Caki2 (cell line): ENCODE data around the gene SSR1. TPM values are rescaled to one million over a fixed set of nuclear protein-coding genes. Genes with fewer than 3 reads are reported as not detected.
"Not testable (repeated sequence)": the region's sequence is repeated elsewhere in the genome, so short reads cannot be mapped to it uniquely, and the experiment has no call there.

Source experiments
- DNase-seq: peaks from one replicate; pipeline ENCODE4 v3.0.0-alpha.2; 2015; ENCODE audit warnings: low read depth
- in situ Hi-C: cut with HindIII; loops from 2 replicates; pipeline ENCODE4 v1.10.0; 2016; ENCODE audit warnings: low sequenced_read_pairs, low pct_unique_long_range_greater_than_20kb, mixed read lengths
- total RNA-seq: library from RNA; depleted of rRNA; stranded (reverse); fragments of >200 nt; shearing (Covaris generic); gene quantifications from 2 replicates; pipeline ENCODE4 v1.2.3, GENCODE V29; 2014; ENCODE audit warnings: low replicate concordance

Gene SSR1
- total RNA-seq, 1 experiment from 2014 or later, result 146 TPM

DNA sequence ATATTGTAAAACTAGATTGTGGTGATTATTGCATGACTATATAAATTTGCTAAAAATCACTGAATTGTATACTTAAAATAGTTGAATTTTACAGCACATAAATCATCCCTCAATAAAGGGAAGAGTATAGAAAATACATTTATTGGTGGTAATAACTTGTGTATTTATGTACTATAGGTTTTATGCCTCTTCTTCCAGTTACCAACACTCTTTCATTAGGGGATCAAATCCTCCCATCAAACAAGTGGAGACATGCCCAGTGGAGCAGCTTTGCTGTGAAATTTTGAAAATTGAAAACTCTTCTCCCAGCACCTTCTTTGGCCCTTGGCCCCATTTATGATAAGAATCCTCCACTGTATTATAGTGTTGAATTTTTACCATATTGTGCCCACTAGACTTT is 10.1 kb upstream of the SSR1 start:
- in situ Hi-C loops, result no loop called here
- no peak for DNase-seq

GRCh38 chr6:7321866-7322265 is 8.9 kb upstream of the SSR1 start:
- in situ Hi-C loops, DNase-seq: not testable (repeated sequence)

- in situ Hi-C loops, DNase-seq: not testable (repeated sequence)
Measured at GRCh38 chr6:7319406-7319805, 6.4 kb upstream of the SSR1 start.

GRCh38 chr6:7317538-7317937 is 4.5 kb upstream of the SSR1 start:
- in situ Hi-C loops, result no loop called here

GRCh38 chr6:7316658-7317533 is 3.9 kb upstream of the SSR1 start:
- DNase-seq, result no peak
- in situ Hi-C loops, result no loop called here

More at GRCh38 chr6:7317538-7317937, 4.5 kb upstream of the SSR1 start:
- no peak for DNase-seq

- in situ Hi-C loops, result no loop called here
- no peak for DNase-seq
Measured at GRCh38 chr6:7315948-7316365, 3.0 kb upstream of the SSR1 start.

DNA sequence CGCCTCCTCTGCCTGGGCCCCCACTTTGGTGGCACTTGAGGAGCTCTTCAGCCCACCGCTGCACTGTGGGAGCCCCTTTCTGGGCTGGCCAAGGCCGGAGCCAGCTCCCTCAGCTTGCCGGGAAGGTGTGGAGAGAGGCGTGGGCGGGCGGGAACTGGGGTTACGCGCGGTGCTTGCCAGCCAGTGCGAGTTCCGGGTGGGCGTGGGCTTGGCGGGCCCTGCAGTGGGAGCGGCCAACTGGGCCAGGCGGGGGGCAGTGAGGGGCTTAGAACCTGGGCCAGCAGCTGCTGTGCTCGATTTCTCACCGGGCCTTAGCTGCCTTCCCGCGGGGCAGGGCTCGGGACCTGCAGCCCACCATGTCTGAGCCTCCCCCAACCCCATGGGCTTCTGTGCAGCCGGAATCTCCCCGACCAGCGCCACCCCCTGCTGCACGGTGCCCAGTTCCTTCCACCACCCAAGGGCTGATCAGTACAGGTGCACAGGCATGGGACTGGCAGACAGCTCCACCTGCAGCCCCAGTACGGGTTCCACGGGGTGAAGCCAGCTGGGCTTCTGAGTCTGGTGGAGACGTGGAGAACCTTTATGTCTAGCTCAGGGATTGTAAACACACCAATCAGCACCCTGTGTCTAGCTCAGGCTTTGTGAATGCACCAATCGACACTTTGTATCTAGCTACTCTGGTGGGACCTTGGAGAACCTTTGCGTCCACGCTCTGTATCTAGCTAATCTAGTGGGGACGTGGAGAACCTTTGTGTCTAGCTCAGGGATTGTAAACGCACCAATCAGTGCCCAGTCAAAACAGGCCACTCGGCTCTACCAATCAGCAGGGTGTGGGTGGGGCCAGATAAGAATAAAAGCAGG is 2.3 kb upstream of the SSR1 start:
- DNase-seq, result not testable (repeated sequence)

DNA sequence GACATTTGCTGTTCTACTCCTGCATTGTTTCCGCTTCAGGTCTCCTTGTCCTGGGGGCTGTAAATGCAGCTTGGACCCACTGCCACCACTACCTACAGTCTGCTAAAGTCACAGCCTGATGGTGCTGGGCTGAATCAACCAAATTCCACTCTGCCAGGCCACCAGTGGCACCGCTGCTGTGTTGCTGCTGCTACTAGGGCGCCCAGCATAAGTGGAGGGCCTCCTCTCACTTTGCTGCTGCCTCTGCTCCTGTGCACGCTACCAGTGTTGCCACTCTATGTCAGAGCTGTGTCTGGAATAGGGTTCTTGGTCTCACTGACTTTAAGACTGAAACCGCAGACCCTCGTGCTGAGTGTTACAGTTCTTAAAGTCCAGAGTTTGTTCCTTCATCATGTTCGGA is 1.4 kb upstream of the SSR1 start:
- DNase-seq, result no peak
- in situ Hi-C loops, result no loop called here

More for the DNA sequence above, 2.3 kb upstream of the SSR1 start:
- in situ Hi-C loops, result not testable (repeated sequence)

DNA sequence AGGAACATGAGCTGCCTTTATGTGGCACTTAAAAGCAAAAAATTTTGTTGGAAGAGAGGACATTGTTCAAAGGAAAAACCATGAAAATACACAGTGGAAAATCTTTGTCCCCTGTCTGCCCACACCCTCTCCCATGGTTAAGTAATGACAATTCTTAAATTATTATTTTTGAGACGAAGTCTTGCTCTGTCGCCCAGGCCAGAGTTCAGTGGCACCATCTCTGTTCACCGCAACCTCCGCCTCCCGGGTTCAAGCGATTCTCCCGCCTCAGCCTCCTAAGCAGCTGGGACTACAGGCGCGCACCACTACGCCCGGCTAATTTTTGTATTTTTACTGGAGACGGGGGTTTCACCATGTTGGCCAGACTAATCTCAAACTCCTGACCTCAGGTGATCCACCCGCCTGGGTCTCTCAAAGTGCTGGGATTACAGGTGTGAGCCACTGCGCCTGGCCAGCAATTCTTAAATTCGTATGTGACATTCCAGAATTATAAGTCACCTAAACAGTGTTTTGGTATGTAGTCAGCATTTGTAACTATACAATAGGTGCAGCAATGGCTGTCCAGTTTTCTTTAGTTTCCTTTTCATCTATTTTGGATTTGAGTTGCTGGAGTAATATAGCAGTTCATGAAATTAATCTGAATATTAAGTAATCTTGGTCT is 636 bp upstream of the SSR1 start:
- in situ Hi-C loops, result no loop called here
- DNase-seq, result no peak

- in situ Hi-C loops, result no loop called here
- no peak for DNase-seq
Measured at GRCh38 chr6:7311917-7312615, 933 bp downstream of the SSR1 start.

GRCh38 chr6:7311176-7311575 is 1.8 kb downstream of the SSR1 start:
- no peak for DNase-seq
- in situ Hi-C loops, result no loop called here

- in situ Hi-C loops, result no loop called here
- no peak for DNase-seq
Measured at GRCh38 chr6:7309050-7309449, 3.9 kb downstream of the SSR1 start.

GRCh38 chr6:7307533-7307932 is 5.5 kb downstream of the SSR1 start:
- in situ Hi-C loops, result no loop called here

GRCh38 chr6:7304821-7305220 is 8.2 kb downstream of the SSR1 start:
- DNase-seq, result no peak
- in situ Hi-C loops, result no loop called here

More at GRCh38 chr6:7307533-7307932, 5.5 kb downstream of the SSR1 start:
- no peak for DNase-seq

GRCh38 chr6:7301702-7302101 is 11.3 kb downstream of the SSR1 start:
- in situ Hi-C loops, result no loop called here
- no peak for DNase-seq

- in situ Hi-C loops, result no loop called here
- DNase-seq, result no peak
Measured at GRCh38 chr6:7300926-7301325, 12.1 kb downstream of the SSR1 start.

- in situ Hi-C loops, result no loop called here
- no peak for DNase-seq
Measured at GRCh38 chr6:7298113-7298512, 14.9 kb downstream of the SSR1 start.

GRCh38 chr6:7296602-7297001 is 16.4 kb downstream of the SSR1 start:
- in situ Hi-C loops, result no loop called here
- no peak for DNase-seq
